SK-N-SH (cell line): ENCODE results near the gene ATP1A2. TPM values are rescaled to one million over a fixed set of nuclear protein-coding genes. Genes with fewer than 3 reads are reported as not detected.

Experiments used
- CTCF ChIA-PET: fragments of 300-600, 350-600 bp; formaldehyde crosslinking; extraction: SDS; loops from one replicate; lab custom pipeline; 2021; lab: Yijun Ruan, JAX
- POLR2A ChIA-PET: fragments of 350-600 bp; sonication (Branson Sonifier 250); formaldehyde crosslinking; extraction: SDS; loops from one replicate; lab custom pipeline; 2020; ENCODE audit warnings: antibody characterized with exemption, inconsistent platforms; lab: Yijun Ruan, JAX
- DNase-seq: peaks from one replicate; pipeline ENCODE4 v3.0.0; 2012
- H2AFZ ChIP-seq: fragments of 200-600 bp; sonication (generic); 2 replicates; pipeline ENCODE4 v1.8.1; 2016; ENCODE audit warnings: antibody characterized with exemption, mild to moderate bottlenecking, low read depth
- H3F3A ChIP-seq: fragments of 200-600 bp; sonication (generic); replicated peaks from 2 replicates; pipeline ENCODE3; 2016; ENCODE audit warnings: antibody characterized with exemption, mild to moderate bottlenecking; ENCODE audit not compliant: insufficient read depth
- H3K27ac ChIP-seq, 2 experiments: fragments of 200-500 bp in 1 of 2; fragments of 200-600 bp in 1 of 2; sonication (Bioruptor generic) in 1 of 2; sonication (generic), shearing (Covaris generic) in 1 of 2; 2 replicates each; pipeline versions ENCODE4 v1.5.1 to v1.6.1; 2014 to 2016; ENCODE audit warnings: low read depth in 2 of 2, inconsistent platforms in 1 of 2, low read length in 1 of 2, mild to moderate bottlenecking in 1 of 2, mixed read lengths in 1 of 2
- H3K27me3 ChIP-seq: fragments of 200-600 bp; sonication (generic), shearing (Covaris generic); 2 replicates; pipeline ENCODE4 v1.6.1; 2016; ENCODE audit warnings: mixed run types; ENCODE audit not compliant: insufficient read depth
- H3K36me3 ChIP-seq, 2 experiments: fragments of 200-500 bp in 1 of 2; fragments of 200-600 bp in 1 of 2; sonication (Bioruptor generic) in 1 of 2; sonication (generic) in 1 of 2; replicated peaks in 1 of 2; 2 replicates each; pipeline versions ENCODE3 to v1.5.1; 2014 to 2016; ENCODE audit warnings: low read length in 1 of 2, mild to moderate bottlenecking in 1 of 2; ENCODE audit not compliant: insufficient read depth in 2 of 2, control insufficient read depth in 1 of 2
- H3K4me1 ChIP-seq, 2 experiments: fragments of 200-500 bp in 1 of 2; fragments of 200-600 bp in 1 of 2; sonication (Bioruptor generic) in 1 of 2; sonication (generic), shearing (Covaris generic) in 1 of 2; 2 replicates each; pipeline versions ENCODE4 v1.5.1 to v1.6.1; 2014 to 2016; ENCODE audit warnings: low read depth in 1 of 2, low read length in 1 of 2, mixed run types in 1 of 2; ENCODE audit not compliant: insufficient read depth in 2 of 2, control insufficient read depth in 1 of 2
- H3K4me2 ChIP-seq: fragments of 200-600 bp; sonication (generic), shearing (Covaris generic); 2 replicates; pipeline ENCODE4 v1.6.1; 2017; ENCODE audit warnings: mixed run types
- H3K4me3 ChIP-seq, 2 experiments: fragments of 200-500 bp in 1 of 2; fragments of 200-600 bp in 1 of 2; sonication (Bioruptor generic) in 1 of 2; sonication (generic), shearing (Covaris generic) in 1 of 2; 2 replicates each; pipeline versions ENCODE4 v1.5.1 to v1.8.1; 2014 to 2016; ENCODE audit warnings: low read depth in 2 of 2, inconsistent platforms in 1 of 2, low read length in 1 of 2, mild to moderate bottlenecking in 1 of 2, mixed read lengths in 1 of 2, moderate library complexity in 1 of 2
- H3K79me2 ChIP-seq: fragments of 200-600 bp; sonication (generic); 2 replicates; pipeline ENCODE4 v1.8.1; 2017; ENCODE audit warnings: mild to moderate bottlenecking; ENCODE audit not compliant: insufficient read depth
- H3K9ac ChIP-seq: fragments of 200-600 bp; sonication (generic); 2 replicates; pipeline ENCODE4 v1.6.1; 2017; ENCODE audit warnings: mixed run types
- H3K9me2 ChIP-seq: fragments of 200-600 bp; sonication (generic); 2 replicates; pipeline ENCODE4 v1.6.1; 2017; ENCODE audit warnings: mixed run types
- H3K9me3 ChIP-seq: fragments of 200-600 bp; sonication (generic); 2 replicates; pipeline ENCODE4 v1.6.1; 2017; ENCODE audit warnings: mixed run types, mild to moderate bottlenecking, moderate library complexity
- H4K20me1 ChIP-seq: fragments of 200-600 bp; sonication (generic); 2 replicates; pipeline ENCODE4 v1.6.1; 2017; ENCODE audit warnings: mild to moderate bottlenecking, mixed run types; ENCODE audit not compliant: insufficient read depth
- FOXJ3 ChIP-seq: sonication (generic); formaldehyde crosslinking; IDR thresholded peaks from 2 replicates; pipeline ENCODE4 v1.5.1; 2020; ENCODE audit warnings: mild to moderate bottlenecking, missing genetic modification reagents
- GABPA ChIP-seq: IDR thresholded peaks from 2 replicates; pipeline ENCODE4 v1.4.0; 2012; ENCODE audit warnings: low read depth, mild to moderate bottlenecking
- RFX5 ChIP-seq: IDR thresholded peaks from 2 replicates; pipeline ENCODE4 v1.6.1; 2012; ENCODE audit warnings: mild to moderate bottlenecking, improper control_type of control experiment, low read length
- SIN3A ChIP-seq: IDR thresholded peaks from 2 replicates; pipeline ENCODE4 v1.6.1; 2012; ENCODE audit warnings: low read depth, mild to moderate bottlenecking, low read length, moderate library complexity, borderline replicate concordance
- TCF12 ChIP-seq: IDR thresholded peaks from 2 replicates; pipeline ENCODE4 v1.4.0; 2012
- TEAD4 ChIP-seq: IDR thresholded peaks from 2 replicates; pipeline ENCODE4 v1.4.0; 2012; ENCODE audit warnings: mild to moderate bottlenecking, borderline replicate concordance; ENCODE audit not compliant: insufficient read depth
- WGBS: methylation state at CpG from one replicate; pipeline ENCODE4 v1.1.6; 2017; ENCODE audit warnings: low lambda C conversion rate; 5-methylcytosine and 5-hydroxymethylcytosine counted together
- polyA plus RNA-seq, 3 experiments: library from polyadenylated mRNA; depleted of rRNA; stranded (reverse); fragments of >200 nt; gene quantifications; 2 replicates each; pipeline ENCODE4 v1.2.3, GENCODE V29; 2012

ATP1A2 gene
- polyA plus RNA-seq, 1 of the 3 experiments (the other 2 are of a cell fraction) = 0.07 TPM

DNA sequence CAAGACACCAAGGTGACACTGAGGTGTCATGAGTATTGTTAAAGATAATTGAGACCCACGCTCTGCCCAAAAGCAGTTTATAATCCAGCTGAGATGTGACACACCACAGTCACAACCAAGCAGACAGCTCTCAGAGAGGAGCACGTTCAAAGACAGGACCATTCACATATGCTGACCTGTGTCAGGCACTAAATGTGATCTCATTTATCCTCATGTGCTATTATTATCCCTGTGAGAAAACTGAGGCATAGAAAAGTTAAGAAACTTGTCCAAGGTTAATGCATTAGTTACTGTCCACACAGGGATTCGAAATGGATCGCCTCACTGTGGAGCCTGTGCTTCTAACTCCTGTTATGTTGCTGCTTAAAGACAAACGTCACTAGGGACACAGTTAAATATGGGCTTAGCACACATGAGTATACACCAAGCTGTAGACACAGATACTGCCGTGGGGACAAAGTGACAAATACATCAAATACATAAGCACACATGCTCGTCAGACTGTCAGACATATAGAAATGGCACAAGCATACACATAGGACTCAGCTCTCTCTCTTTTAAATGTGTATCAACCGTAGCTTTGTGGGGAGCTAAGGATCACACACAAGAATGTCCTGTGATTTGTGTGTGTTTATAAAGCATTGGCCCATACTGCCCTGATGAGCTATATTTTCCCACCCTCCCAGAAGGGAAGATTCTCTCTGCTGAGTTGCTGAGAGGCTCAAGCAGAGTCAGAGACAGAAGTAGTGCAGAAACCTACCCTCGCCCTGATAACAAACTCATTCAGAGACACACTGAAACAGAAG lies 13.6 kb upstream of the ATP1A2 start:
- CTCF ChIA-PET = interaction anchor here (0.7 to 6.8 kb wide), 54 partner anchors 9 to 300 kb away, joined by 3 to 105 read pairs (median 5); partner anchors contain the start of genes ATP1A2, CASQ1, DCAF8 and PEX19
- WGBS = 67% methylated on average over 9 of the region's 9 CpGs
- H3K4me3 ChIP-seq = no peak overlapping the region
- no peak for DNase-seq
- H3F3A ChIP-seq = peaks cover 11% of the 10 kb centered on the region
- POLR2A ChIA-PET = interaction anchor here (0.6 to 2.0 kb wide), 2 partner anchors 117 to 150 kb away, joined by 3 to 8 read pairs; no protein-coding TSS in a partner anchor
- H3K9ac ChIP-seq = no peak overlapping the region
- 0 out of 2 replicates have a peak overlapping the region, but pooled peaks have one; percentile 84 for H2AFZ ChIP-seq
- no peak for TF ChIP-seq GABPA
- 0 out of 2 replicates have a peak, but pooled peaks have one; percentile 3 for TF ChIP-seq FOXJ3 (CRISPR knock-in tag)
- TF ChIP-seq, all 33 proteins: peak for 1
- Histone ChIP-seq H3K79me2 (no peaks in the 10 kb centered on the region), H4K20me1 (no peaks in the 10 kb centered on the region), H3K27ac (no peak overlapping the region), H3K27me3 (no peaks in the 10 kb centered on the region), H3K9me2 (no peaks in the 10 kb centered on the region), H3K36me3 (no peaks in the 10 kb centered on the region), H3K4me1 (peaks cover 7 to 25% of the 10 kb centered on the region in 2 experiments; a peak in 1 of 4 replicates), H3K4me2 (no peak overlapping the region), H3K9me3 (no peaks in the 10 kb centered on the region)

GRCh38 chr1:160103658-160104408 lies 11.7 kb upstream of the ATP1A2 start:
- H3K36me3 ChIP-seq = no peaks in the 10 kb centered on the region
- TF ChIP-seq FOXJ3 (CRISPR knock-in tag) (no peak), RFX5 (no peak), TEAD4 (no peak)
- TF ChIP-seq, all 33 proteins: peak for 0
- H3K4me1 ChIP-seq = peaks cover 0 to 13% of the 10 kb centered on the region in 2 experiments; a peak in 1 of 4 replicates
- no peak overlapping the region for H2AFZ ChIP-seq
- H4K20me1 ChIP-seq = no peaks in the 10 kb centered on the region
- H3K27ac ChIP-seq = no peak overlapping the region
- 87% methylated on average over 5 of the region's 6 CpGs for WGBS
- H3K4me3 ChIP-seq = no peak overlapping the region
- ChIA-PET POLR2A (no interaction called here), CTCF (interaction anchor here (0.8 to 6.8 kb wide), 15 partner anchors 18 to 274 kb away, joined by 3 to 105 read pairs (median 23); partner anchors contain the start of genes CASQ1 and PEX19)
- no peaks in the 10 kb centered on the region for H3K9me3 ChIP-seq
- H3K9ac ChIP-seq = no peak overlapping the region
- H3K9me2 ChIP-seq = no peaks in the 10 kb centered on the region
- peaks cover 11% of the 10 kb centered on the region for H3F3A ChIP-seq
- no peaks in the 10 kb centered on the region for H3K79me2 ChIP-seq
- DNase-seq = no peak
- 0 out of 2 replicates have a peak, but pooled peaks cover 3% of the 10 kb centered on the region for H3K27me3 ChIP-seq
- no peak overlapping the region for H3K4me2 ChIP-seq

DNA sequence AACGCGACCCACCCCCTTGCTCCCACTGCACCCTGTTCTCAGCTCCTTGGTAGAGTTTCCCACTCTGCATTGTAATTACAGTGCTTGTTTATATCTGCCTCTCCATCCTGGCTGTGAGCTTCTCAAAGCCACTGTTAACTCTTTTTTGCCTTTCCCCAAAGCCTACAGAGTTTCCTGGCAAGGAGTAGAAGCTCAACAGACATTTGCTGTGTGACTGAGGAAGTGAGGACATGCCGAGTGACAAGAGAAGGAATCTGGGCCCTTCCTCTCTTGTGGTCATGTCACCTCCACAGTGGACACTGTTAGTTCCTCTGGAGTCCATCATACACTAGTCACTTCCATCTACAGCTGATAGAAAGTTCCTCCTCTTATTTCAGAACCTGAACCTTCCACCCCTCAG lies 11.1 kb upstream of the ATP1A2 start:
- Histone ChIP-seq H4K20me1 (no peaks in the 10 kb centered on the region), H3K9me2 (no peaks in the 10 kb centered on the region), H3K4me3 (no peak overlapping the region), H3K4me2 (no peak overlapping the region), H3K27me3 (0 out of 2 replicates have a peak, but pooled peaks cover 3% of the 10 kb centered on the region), H3K79me2 (no peaks in the 10 kb centered on the region), H3K36me3 (no peaks in the 10 kb centered on the region), H3F3A (peaks cover 6% of the 10 kb centered on the region), H3K4me1 (peaks cover 0 to 14% of the 10 kb centered on the region in 2 experiments; a peak in 1 of 4 replicates), H3K9me3 (no peaks in the 10 kb centered on the region), H3K9ac (no peak overlapping the region), H2AFZ (no peak overlapping the region), H3K27ac (no peak overlapping the region)
- TF ChIP-seq SIN3A = no peak
- TF ChIP-seq TCF12 = no peak
- CTCF ChIA-PET = interaction anchor here (0.8 to 6.8 kb wide), 11 partner anchors 18 to 189 kb away, joined by 3 to 102 read pairs (median 10); partner anchors contain the start of genes KCNJ9 and PEX19
- 86% methylated on average over 3 of the region's 3 CpGs for WGBS
- POLR2A ChIA-PET = no interaction called here
- DNase-seq = no peak
